HepG2 (cell line): ENCODE results near the gene ATOH8.

Source experiments
- CTCF ChIP-seq: sonication (generic); formaldehyde crosslinking; IDR thresholded peaks from 2 replicates; pipeline ENCODE4 v1.5.0; 2020; ENCODE audit warnings: mild to moderate bottlenecking, missing genetic modification reagents, moderate library complexity
- FOXM1 ChIP-seq: sonication (generic); formaldehyde crosslinking; IDR thresholded peaks from 2 replicates; pipeline ENCODE4 v1.5.0; 2020; ENCODE audit warnings: missing genetic modification reagents
- HOXD1 ChIP-seq: sonication (generic); formaldehyde crosslinking; IDR thresholded peaks from 2 replicates; pipeline ENCODE4 v1.5.0; 2020; ENCODE audit warnings: missing genetic modification reagents
- RFX5 ChIP-seq: IDR thresholded peaks from 2 replicates; pipeline ENCODE4 v1.6.1; 2011; ENCODE audit warnings: low read depth, low read length, improper control_type of control experiment
- SMAD3 ChIP-seq: sonication (generic); formaldehyde crosslinking; IDR thresholded peaks from 2 replicates; pipeline ENCODE4 v1.4.0; 2020; ENCODE audit warnings: missing genetic modification reagents
- ZBTB26 ChIP-seq: IDR thresholded peaks from 2 replicates; pipeline ENCODE4 v1.6.1; 2016; ENCODE audit warnings: missing compliant biosample characterization, missing genetic modification reagents, borderline replicate concordance
- ZNF781 ChIP-seq: sonication (generic); formaldehyde crosslinking; IDR thresholded peaks from 2 replicates; pipeline ENCODE4 v1.5.1; 2020; ENCODE audit warnings: borderline replicate concordance, mild to moderate bottlenecking, missing genetic modification reagents; ENCODE audit errors: not compliant biosample characterization

GRCh38 chr2:85773692-85774091 lies 19.9 kb downstream of the ATOH8 start:
- TF ChIP-seq ZBTB26 (CRISPR knock-in tag) (no peak), ZNF781 (CRISPR knock-in tag) (no peak), FOXM1 (CRISPR knock-in tag) (no peak), SMAD3 (CRISPR knock-in tag) (no peak), CTCF (CRISPR knock-in tag) (no peak), HOXD1 (no peak), RFX5 (no peak)
